Central memory CD8-positive, alpha-beta T cell (primary cell): ENCODE measurements around the gene MAP3K2.
A peak's percentile ranks its signal among the peaks of the same experiment; 100 is the strongest.

Source experiments
- ATAC-seq: fragments of 150-1000 bp; cut with Tn5 transposase; replicated peaks from 2 replicates; pipeline ENCODE4 v1.10.0; 2022; ENCODE audit warnings: mild to moderate bottlenecking, moderate FRiP score, moderate number of reproducible peaks; ENCODE audit not compliant: poor library complexity, severe bottlenecking; ENCODE audit errors: extremely low read depth
- DNase-seq, 2 donors: peaks; one replicate each; pipeline ENCODE4 v3.0.0; 2021; ENCODE audit warnings: low spot score in 2 of 2
- H3K27ac Mint-ChIP-seq: one replicate; pipeline ENCODE4 v1.8.0; 2022; ENCODE audit warnings: low read depth, mild to moderate bottlenecking, moderate library complexity, mixed read lengths
- H3K27me3 Mint-ChIP-seq: one replicate; pipeline ENCODE4 v1.8.0; 2022; ENCODE audit warnings: mixed read lengths
- H3K36me3 Mint-ChIP-seq: one replicate; pipeline ENCODE4 v1.8.0; 2022; ENCODE audit warnings: mild to moderate bottlenecking, moderate library complexity, mixed read lengths; ENCODE audit not compliant: insufficient read depth
- H3K4me1 Mint-ChIP-seq: one replicate; pipeline ENCODE4 v1.8.0; 2022; ENCODE audit warnings: mixed read lengths
- H3K4me3 Mint-ChIP-seq: one replicate; pipeline ENCODE4 v1.8.0; 2022; ENCODE audit warnings: mild to moderate bottlenecking, moderate library complexity, mixed read lengths
- H3K9me3 Mint-ChIP-seq: one replicate; pipeline ENCODE4 v1.8.0; 2022; ENCODE audit warnings: mixed read lengths

Gene MAP3K2

GRCh38 chr2:127308586-127309138, 79.1 kb downstream of the MAP3K2 start:
- Mint-ChIP-seq H3K27ac (no peak overlapping the region), H3K27me3 (no peaks in the 10 kb centered on the region), H3K4me3 (no peak overlapping the region), H3K4me1 (peaks cover 4% of the 10 kb centered on the region), H3K36me3 (peaks cover 29% of the 10 kb centered on the region), H3K9me3 (no peaks in the 10 kb centered on the region)
- ATAC-seq = no peak
- DNase-seq = no peak

GRCh38 chr2:127305990-127306585, 81.7 kb downstream of the MAP3K2 start:
- DNase-seq (no peak), ATAC-seq (no peak)
- H3K27ac Mint-ChIP-seq = peak overlapping the region; percentile 74
- no peaks in the 10 kb centered on the region for H3K27me3 Mint-ChIP-seq
- H3K36me3 Mint-ChIP-seq = peaks cover 24% of the 10 kb centered on the region
- no peak overlapping the region for H3K4me3 Mint-ChIP-seq
- H3K9me3 Mint-ChIP-seq = no peaks in the 10 kb centered on the region
- H3K4me1 Mint-ChIP-seq = peaks cover 4% of the 10 kb centered on the region

GRCh38 chr2:127302168-127302567, 85.6 kb downstream of the MAP3K2 start:
- DNase-seq (no peak), ATAC-seq (no peak)
- Mint-ChIP-seq H3K27me3 (no peaks in the 10 kb centered on the region), H3K9me3 (no peaks in the 10 kb centered on the region), H3K27ac (no peak overlapping the region), H3K4me1 (peaks cover 4% of the 10 kb centered on the region), H3K4me3 (no peak overlapping the region), H3K36me3 (peaks cover 18% of the 10 kb centered on the region)

GRCh38 chr2:127293748-127294562, 93.8 kb downstream of the MAP3K2 start, which contains the start of gene ERCC3:
TSS of gene ERCC3 (minus strand) at chr2:127294144. CDS start at chr2:127294081, 63 bp downstream.
- ATAC-seq (peak; percentile 94), DNase-seq (peak; percentile 49 to 55)
- Mint-ChIP-seq H3K36me3 (peaks cover 28% of the 10 kb centered on the region), H3K27me3 (no peaks in the 10 kb centered on the region), H3K4me3 (peak within 1 kb of the TSS; percentile 99), H3K4me1 (peaks cover 37% of the 10 kb centered on the region), H3K9me3 (no peaks in the 10 kb centered on the region), H3K27ac (peak within 1 kb of the TSS; percentile 97)

- no peak for DNase-seq
- H3K4me3 Mint-ChIP-seq = peak overlapping the region; percentile 99
- no peaks in the 10 kb centered on the region for H3K27me3 Mint-ChIP-seq
- peak overlapping the region; percentile 97 for H3K27ac Mint-ChIP-seq
- peaks cover 43% of the 10 kb centered on the region for H3K4me1 Mint-ChIP-seq
- ATAC-seq = peak; percentile 25
- H3K36me3 Mint-ChIP-seq = peaks cover 34% of the 10 kb centered on the region
- H3K9me3 Mint-ChIP-seq = no peaks in the 10 kb centered on the region
Measured at GRCh38 chr2:127293386-127293747, 94.4 kb downstream of the MAP3K2 start.

GRCh38 chr2:127288274-127288673, 99.5 kb downstream of the MAP3K2 start:
- no peak overlapping the region for H3K27ac Mint-ChIP-seq
- no peak overlapping the region for H3K4me3 Mint-ChIP-seq

GRCh38 chr2:127283275-127283674, 104.5 kb downstream of the MAP3K2 start:
- Mint-ChIP-seq H3K36me3 (peaks cover 68% of the 10 kb centered on the region), H3K4me1 (peaks cover 40% of the 10 kb centered on the region), H3K27ac (no peak overlapping the region), H3K27me3 (no peaks in the 10 kb centered on the region), H3K9me3 (no peaks in the 10 kb centered on the region), H3K4me3 (no peak overlapping the region)
- ATAC-seq = no peak
- no peak for DNase-seq

More at GRCh38 chr2:127288274-127288673, 99.5 kb downstream of the MAP3K2 start:
- no peaks in the 10 kb centered on the region for H3K9me3 Mint-ChIP-seq
- peaks cover 70% of the 10 kb centered on the region for H3K36me3 Mint-ChIP-seq
- no peaks in the 10 kb centered on the region for H3K27me3 Mint-ChIP-seq
- ATAC-seq (no peak), DNase-seq (no peak)
- peaks cover 48% of the 10 kb centered on the region for H3K4me1 Mint-ChIP-seq

GRCh38 chr2:127280693-127281092, 107.1 kb downstream of the MAP3K2 start:
- Mint-ChIP-seq H3K4me3 (no peak overlapping the region), H3K9me3 (no peaks in the 10 kb centered on the region), H3K27ac (no peak overlapping the region), H3K4me1 (peaks cover 49% of the 10 kb centered on the region), H3K27me3 (no peaks in the 10 kb centered on the region), H3K36me3 (peaks cover 72% of the 10 kb centered on the region)
- ATAC-seq (no peak), DNase-seq (no peak)

- Mint-ChIP-seq H3K27ac (no peak overlapping the region), H3K9me3 (no peaks in the 10 kb centered on the region), H3K36me3 (peaks cover 71% of the 10 kb centered on the region), H3K4me3 (no peak overlapping the region), H3K4me1 (peaks cover 57% of the 10 kb centered on the region), H3K27me3 (no peaks in the 10 kb centered on the region)
- no peak for DNase-seq
- ATAC-seq = no peak
Measured at GRCh38 chr2:127279781-127280180, 108.0 kb downstream of the MAP3K2 start.

GRCh38 chr2:127278959-127279358, 108.8 kb downstream of the MAP3K2 start:
- no peaks in the 10 kb centered on the region for H3K9me3 Mint-ChIP-seq
- H3K27me3 Mint-ChIP-seq = no peaks in the 10 kb centered on the region
- H3K27ac Mint-ChIP-seq = no peak overlapping the region
- DNase-seq = no peak
- peaks cover 68% of the 10 kb centered on the region for H3K36me3 Mint-ChIP-seq
- peaks cover 49% of the 10 kb centered on the region for H3K4me1 Mint-ChIP-seq
- no peak for ATAC-seq
- H3K4me3 Mint-ChIP-seq = no peak overlapping the region

- no peak overlapping the region for H3K27ac Mint-ChIP-seq
Measured at GRCh38 chr2:127277028-127277427, 110.7 kb downstream of the MAP3K2 start.

GRCh38 chr2:127275789-127276188, 112.0 kb downstream of the MAP3K2 start:
- H3K9me3 Mint-ChIP-seq = no peaks in the 10 kb centered on the region
- H3K4me3 Mint-ChIP-seq = no peak overlapping the region
- ATAC-seq (no peak), DNase-seq (no peak)
- H3K4me1 Mint-ChIP-seq = peaks cover 23% of the 10 kb centered on the region
- no peaks in the 10 kb centered on the region for H3K27me3 Mint-ChIP-seq
- H3K36me3 Mint-ChIP-seq = peaks cover 80% of the 10 kb centered on the region
- H3K27ac Mint-ChIP-seq = no peak overlapping the region

More at GRCh38 chr2:127277028-127277427, 110.7 kb downstream of the MAP3K2 start:
- H3K9me3 Mint-ChIP-seq = no peaks in the 10 kb centered on the region
- H3K36me3 Mint-ChIP-seq = peaks cover 69% of the 10 kb centered on the region
- H3K27me3 Mint-ChIP-seq = no peaks in the 10 kb centered on the region
- H3K4me3 Mint-ChIP-seq = no peak overlapping the region
- DNase-seq (no peak), ATAC-seq (no peak)
- H3K4me1 Mint-ChIP-seq = peaks cover 31% of the 10 kb centered on the region

- Mint-ChIP-seq H3K4me3 (no peak overlapping the region), H3K27ac (no peak overlapping the region)
- ATAC-seq = no peak
Measured at GRCh38 chr2:127275356-127275755, 112.4 kb downstream of the MAP3K2 start.

More at GRCh38 chr2:127275356-127275755, 112.4 kb downstream of the MAP3K2 start:
- Mint-ChIP-seq H3K9me3 (no peaks in the 10 kb centered on the region), H3K36me3 (peaks cover 82% of the 10 kb centered on the region), H3K27me3 (no peaks in the 10 kb centered on the region), H3K4me1 (peaks cover 26% of the 10 kb centered on the region)
- DNase-seq = no peak
